Activated CD4-positive, alpha-beta T cell treated with anti-CD3 and anti-CD28 coated beads, Interleukin-2, amount 50 U/mL, for 1 hour (primary cell): Measurements from ENCODE around the gene WWOX.
A peak's percentile ranks its signal among the peaks of the same experiment; 100 is the strongest.

Experiments used
- DNase-seq: peaks from one replicate; pipeline ENCODE4 v3.0.0-alpha.2; 2020

WWOX gene

GRCh38 chr16:78483124-78483992 is 383.9 kb downstream of the WWOX start:
- DNase-seq = no peak

- no peak for DNase-seq
Observed at GRCh38 chr16:78484509-78485058, 385.1 kb downstream of the WWOX start.

GRCh38 chr16:78485188-78485916 is 385.9 kb downstream of the WWOX start:
- DNase-seq = no peak

- no peak for DNase-seq
Observed at GRCh38 chr16:78485917-78486257, 386.4 kb downstream of the WWOX start.

GRCh38 chr16:78487471-78487870 is 388.0 kb downstream of the WWOX start:
- no peak for DNase-seq

- DNase-seq = no peak
Observed at GRCh38 chr16:78489072-78489471, 389.6 kb downstream of the WWOX start.

GRCh38 chr16:78489631-78490030 is 390.2 kb downstream of the WWOX start:
- DNase-seq = no peak

- DNase-seq = no peak
Observed at GRCh38 chr16:78490431-78490830, 391.0 kb downstream of the WWOX start.

- no peak for DNase-seq
Observed at GRCh38 chr16:78490847-78491246, 391.4 kb downstream of the WWOX start.

- DNase-seq = no peak
Observed at GRCh38 chr16:78493573-78493972, 394.1 kb downstream of the WWOX start.

GRCh38 chr16:78494105-78494504 is 394.7 kb downstream of the WWOX start:
- no peak for DNase-seq

- no peak for DNase-seq
Observed at GRCh38 chr16:78494674-78495073, 395.2 kb downstream of the WWOX start.

GRCh38 chr16:78496189-78496588 is 396.7 kb downstream of the WWOX start:
- DNase-seq = no peak

GRCh38 chr16:78499399-78499798 is 399.9 kb downstream of the WWOX start:
- DNase-seq = no peak

- DNase-seq = no peak
Observed at GRCh38 chr16:78500659-78501270, 401.3 kb downstream of the WWOX start.

GRCh38 chr16:78501744-78502143 is 402.3 kb downstream of the WWOX start:
- no peak for DNase-seq

GRCh38 chr16:78502812-78503350 is 403.4 kb downstream of the WWOX start:
- DNase-seq = no peak

- peak; percentile 14 for DNase-seq
Observed at GRCh38 chr16:78503602-78504001, 404.1 kb downstream of the WWOX start.

GRCh38 chr16:78504401-78504851 is 405.0 kb downstream of the WWOX start:
- DNase-seq = no peak

GRCh38 chr16:78505036-78505435 is 405.6 kb downstream of the WWOX start:
- DNase-seq = no peak

GRCh38 chr16:78505544-78506366 is 406.3 kb downstream of the WWOX start:
- DNase-seq = no peak
